Neuronal stem cell (in vitro differentiated cells): ENCODE data around the gene TTF1.
A peak's percentile ranks its signal among the peaks of the same experiment; 100 is the strongest.

Experiments used
- DNase-seq: peaks from one replicate; pipeline ENCODE4 v3.0.0-alpha.2; 2013; ENCODE audit warnings: low spot score
- H2AFZ ChIP-seq: one replicate; pipeline ENCODE4 v1.6.1; 2013; ENCODE audit warnings: mild to moderate bottlenecking, low read length, inconsistent platforms
- H2AK5ac ChIP-seq: 2 replicates; pipeline ENCODE4 v1.6.1; 2013; ENCODE audit warnings: low read depth, mild to moderate bottlenecking, inconsistent platforms, low read length, moderate library complexity, mixed read lengths
- H2BK120ac ChIP-seq: 2 replicates; pipeline ENCODE4 v1.6.1; 2013; ENCODE audit warnings: low read depth, mild to moderate bottlenecking, inconsistent platforms, low read length, moderate library complexity, mixed read lengths
- H2BK12ac ChIP-seq: one replicate; pipeline ENCODE4 v1.6.1; 2013; ENCODE audit warnings: low read length, inconsistent platforms
- H2BK15ac ChIP-seq: 2 replicates; pipeline ENCODE4 v1.6.1; 2013; ENCODE audit warnings: mild to moderate bottlenecking, low read length, inconsistent platforms, mixed read lengths
- H2BK5ac ChIP-seq: one replicate; pipeline ENCODE4 v1.6.1; 2013; ENCODE audit warnings: inconsistent platforms, mild to moderate bottlenecking, low read length, moderate library complexity
- H3K14ac ChIP-seq: one replicate; pipeline ENCODE4 v1.6.1; 2013; ENCODE audit warnings: low read length, inconsistent platforms
- H3K18ac ChIP-seq: 2 replicates; pipeline ENCODE4 v1.6.1; 2013; ENCODE audit warnings: low read length, inconsistent platforms
- H3K23ac ChIP-seq: 2 replicates; pipeline ENCODE4 v1.6.1; 2013; ENCODE audit warnings: low read depth, mild to moderate bottlenecking, mixed read lengths, low read length, inconsistent platforms; ENCODE audit not compliant: poor library complexity
- H3K27ac ChIP-seq: replicated peaks from 3 replicates; pipeline ENCODE4 v1.5.1; 2013; ENCODE audit warnings: low read length, inconsistent platforms
- H3K27me3 ChIP-seq, 3 experiments: 2 replicates each; pipeline ENCODE4 v1.6.1; 2013; ENCODE audit warnings: low read length in 3 of 3, mild to moderate bottlenecking in 2 of 3, inconsistent platforms in 1 of 3, low read depth in 1 of 3, mixed read lengths in 1 of 3, moderate library complexity in 1 of 3; ENCODE audit not compliant: control insufficient read depth in 3 of 3, insufficient read depth in 3 of 3
- H3K36me3 ChIP-seq, 2 donors: replicated peaks in 1 of 2; 2 replicates each; pipeline ENCODE4 v1.6.1; 2013; ENCODE audit warnings: low read length in 2 of 2; ENCODE audit not compliant: control insufficient read depth in 2 of 2, insufficient read depth in 2 of 2
- H3K4ac ChIP-seq: 2 replicates; pipeline ENCODE4 v1.6.1; 2013; ENCODE audit warnings: inconsistent platforms, mild to moderate bottlenecking, low read length, moderate library complexity
- H3K4me1 ChIP-seq, 2 donors: 1 replicate in 1 of 2; 2 replicates in 1 of 2; pipeline ENCODE4 v1.6.1; 2013; ENCODE audit warnings: low read length in 2 of 2, low read depth in 1 of 2; ENCODE audit not compliant: control insufficient read depth in 2 of 2, insufficient read depth in 1 of 2
- H3K4me2 ChIP-seq: one replicate; pipeline ENCODE4 v1.6.1; 2013; ENCODE audit warnings: mild to moderate bottlenecking, low read length, inconsistent platforms; ENCODE audit not compliant: insufficient read depth, poor library complexity, severe bottlenecking
- H3K4me3 ChIP-seq, 2 donors: 2 replicates each; pipeline ENCODE4 v1.5.1; 2013; ENCODE audit warnings: low read length in 2 of 2, mild to moderate bottlenecking in 2 of 2, inconsistent platforms in 1 of 2, moderate library complexity in 1 of 2
- H3K79me1 ChIP-seq: one replicate; pipeline ENCODE4 v1.6.1; 2013; ENCODE audit warnings: low read depth, mild to moderate bottlenecking, inconsistent platforms, low read length, moderate library complexity
- H3K9ac ChIP-seq: one replicate; pipeline ENCODE4 v1.6.1; 2013; ENCODE audit warnings: mild to moderate bottlenecking, low read depth, low read length, inconsistent platforms; ENCODE audit not compliant: poor library complexity
- H3K9me3 ChIP-seq, 2 donors: replicated peaks in 1 of 2; 2 replicates each; pipeline versions ENCODE3 to v1.6.1; 2013; ENCODE audit warnings: low read length in 2 of 2, mild to moderate bottlenecking in 2 of 2, inconsistent platforms in 1 of 2, low read depth in 1 of 2, mixed read lengths in 1 of 2, moderate library complexity in 1 of 2; ENCODE audit not compliant: control insufficient read depth in 2 of 2, insufficient read depth in 1 of 2
- H4K8ac ChIP-seq: one replicate; pipeline ENCODE4 v1.6.1; 2013; ENCODE audit warnings: low read depth, mild to moderate bottlenecking, inconsistent platforms, low read length, moderate library complexity
- H4K91ac ChIP-seq: one replicate; pipeline ENCODE4 v1.6.1; 2013; ENCODE audit warnings: low read length, low read depth, mild to moderate bottlenecking, inconsistent platforms; ENCODE audit not compliant: poor library complexity
- WGBS, 2 donors: extraction: QIAGEN DNeasy Blood & Tissue Kit; methylation state at CpG; one replicate each; pipeline ENCODE4 v1.1.7; 2013; ENCODE audit warnings: missing lambda C conversion rate in 2 of 2, mixed read lengths in 1 of 2; ENCODE audit not compliant: insufficient read length in 2 of 2, insufficient replicate concordance in 1 of 2; ENCODE audit errors: extremely low coverage in 2 of 2; 5-methylcytosine and 5-hydroxymethylcytosine counted together

The TTF1 gene

DNA sequence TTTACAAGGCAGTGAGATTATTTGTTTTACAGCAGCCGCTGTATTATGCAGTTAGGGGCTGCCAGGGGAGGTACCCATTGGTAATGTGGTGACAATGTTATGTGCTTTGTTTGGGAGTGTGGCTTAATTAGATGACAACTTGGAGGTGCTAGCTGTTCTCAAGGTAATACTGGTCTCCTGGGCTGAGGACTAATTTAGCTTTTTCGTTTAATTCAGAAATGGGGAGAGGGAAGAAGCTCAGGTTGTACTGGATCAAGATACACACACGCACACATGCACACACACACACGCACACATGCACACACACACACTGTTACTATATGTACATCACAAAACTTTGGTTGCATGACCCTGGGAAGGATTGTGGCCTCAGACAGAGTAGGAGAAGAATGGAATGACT is 41.3 kb upstream of the TTF1 start:
- Histone ChIP-seq H4K91ac (no peak overlapping the region), H3K79me1 (no peaks in the 10 kb centered on the region), H2BK5ac (no peak overlapping the region), H4K8ac (no peak overlapping the region), H3K4ac (no peak overlapping the region), H2AK5ac (no peak overlapping the region), H3K9me3 (no peaks in the 10 kb centered on the region), H3K36me3 (no peaks in the 10 kb centered on the region), H3K27ac (no peak overlapping the region), H3K23ac (no peak overlapping the region), H3K18ac (no peak overlapping the region), H3K4me2 (no peak overlapping the region), H2AFZ (no peak overlapping the region), H3K9ac (no peak overlapping the region), H2BK120ac (no peak overlapping the region), H2BK15ac (no peak overlapping the region), H2BK12ac (no peak overlapping the region), H3K14ac (no peak overlapping the region), H3K4me3 (no peak overlapping the region), H3K27me3 (peaks cover 0 to 17% (median 3%) of the 10 kb centered on the region in 3 experiments), H3K4me1 (peaks cover 0 to 2% of the 10 kb centered on the region in 2 donors)
- no CpG with 5 or more reads among the region's 4 CpGs for WGBS, 2 donors
- DNase-seq, result no peak

DNA sequence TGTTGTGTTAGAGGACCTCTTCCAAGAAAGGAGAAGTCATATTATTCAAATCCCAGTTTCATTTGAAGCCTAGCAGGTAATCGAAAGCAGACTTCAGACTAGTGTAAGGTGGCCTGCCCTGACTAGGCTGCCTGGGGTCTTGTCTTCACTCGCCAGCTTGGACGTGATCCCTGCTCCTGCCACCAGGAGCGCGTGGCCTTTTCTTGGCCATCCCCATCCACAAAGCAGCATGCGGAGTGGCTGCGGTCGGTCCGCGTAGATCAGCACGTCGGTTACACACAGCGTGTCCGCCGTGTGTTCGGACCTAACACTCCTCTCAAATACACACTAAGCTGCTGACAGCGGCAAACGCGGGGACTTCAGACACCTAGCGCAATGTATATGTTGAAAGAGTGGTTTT is 40.7 kb upstream of the TTF1 start:
- Histone ChIP-seq H3K27ac (no peak overlapping the region), H3K9ac (no peak overlapping the region), H2AK5ac (no peak overlapping the region), H3K4me2 (no peak overlapping the region), H3K27me3 (peaks cover 0 to 17% (median 3%) of the 10 kb centered on the region in 3 experiments), H3K18ac (peak overlapping the region; percentile 34), H4K91ac (no peak overlapping the region), H3K79me1 (no peaks in the 10 kb centered on the region), H2BK12ac (no peak overlapping the region), H3K4me3 (no peak overlapping the region), H2BK120ac (no peak overlapping the region), H3K14ac (no peak overlapping the region), H2BK15ac (no peak overlapping the region), H3K23ac (peak overlapping the region; percentile 32), H3K4ac (no peak overlapping the region), H3K36me3 (no peaks in the 10 kb centered on the region), H4K8ac (no peak overlapping the region), H2BK5ac (no peak overlapping the region), H3K4me1 (peaks cover 0 to 2% of the 10 kb centered on the region in 2 donors), H2AFZ (peak overlapping the region; percentile 45), H3K9me3 (no peaks in the 10 kb centered on the region)
- no CpG with 5 or more reads among the region's 20 CpGs for WGBS, 2 donors
- peak; percentile 44 for DNase-seq

DNA sequence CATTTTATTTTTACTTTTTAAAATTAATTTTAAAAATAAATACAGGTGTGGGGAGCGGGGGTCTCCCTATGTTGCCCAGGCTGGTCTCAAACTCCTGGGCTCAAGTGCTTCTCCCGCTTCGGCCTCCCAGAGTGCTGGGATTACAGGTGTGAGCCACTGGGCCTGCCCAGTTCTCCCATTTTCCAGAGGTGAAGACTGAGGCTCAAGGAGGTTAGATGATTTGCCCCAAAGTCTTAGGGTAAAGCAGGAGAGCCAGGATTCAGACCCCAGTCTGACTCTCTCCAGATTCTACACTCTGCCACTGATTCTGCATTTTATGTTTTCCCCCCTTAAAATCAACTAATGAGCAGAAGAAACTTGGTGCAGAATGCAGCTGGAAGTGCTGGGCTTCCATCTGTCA is 40.2 kb upstream of the TTF1 start:
- Histone ChIP-seq H3K9me3 (no peaks in the 10 kb centered on the region), H3K79me1 (no peaks in the 10 kb centered on the region), H2BK15ac (no peak overlapping the region), H2BK5ac (no peak overlapping the region), H3K23ac (no peak overlapping the region), H3K4me3 (no peak overlapping the region), H4K91ac (no peak overlapping the region), H3K14ac (no peak overlapping the region), H3K4ac (no peak overlapping the region), H3K27ac (no peak overlapping the region), H3K4me2 (no peak overlapping the region), H4K8ac (no peak overlapping the region), H3K4me1 (no peaks in the 10 kb centered on the region), H2BK120ac (no peak overlapping the region), H3K27me3 (peaks cover 0 to 21% (median 4%) of the 10 kb centered on the region in 3 experiments), H3K36me3 (no peaks in the 10 kb centered on the region), H2AK5ac (no peak overlapping the region), H3K9ac (no peak overlapping the region), H3K18ac (no peak overlapping the region), H2BK12ac (no peak overlapping the region), H2AFZ (peak overlapping the region; percentile 45)
- WGBS, 2 donors, result no CpG with 5 or more reads among the region's 3 CpGs
- no peak for DNase-seq

DNA sequence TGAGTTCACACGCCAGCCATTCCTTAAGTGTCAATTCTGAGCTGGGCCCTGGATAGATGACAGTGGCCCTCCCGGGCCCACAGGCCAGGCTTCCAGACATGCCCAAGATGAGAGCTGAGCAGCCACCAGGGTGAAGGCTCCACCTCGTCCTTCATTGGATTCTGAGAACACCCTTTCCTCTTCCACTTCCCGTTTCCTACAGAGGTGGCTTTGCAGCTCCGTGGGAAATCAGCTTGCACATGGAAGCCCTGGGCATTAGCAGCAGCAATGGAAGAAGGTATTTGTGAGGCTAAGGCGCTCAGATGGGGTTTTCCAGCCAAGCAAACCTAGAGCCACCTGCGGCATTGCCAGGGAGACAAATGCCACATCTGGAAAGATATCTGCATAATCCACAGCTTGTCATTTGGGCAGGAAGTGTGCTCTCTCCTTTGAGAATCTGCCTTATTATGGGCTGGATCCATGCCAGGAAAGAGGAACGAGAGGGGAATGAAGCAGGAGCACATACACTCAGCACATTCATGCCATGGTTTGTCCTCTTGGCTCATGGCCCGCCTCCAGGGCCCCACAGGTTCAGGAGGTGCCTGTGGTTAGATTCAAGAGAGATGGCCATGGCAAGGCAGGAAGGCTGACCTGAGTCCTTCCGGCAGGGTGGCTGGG is 37.4 kb upstream of the TTF1 start:
- Histone ChIP-seq H2AFZ (no peak overlapping the region), H3K36me3 (no peaks in the 10 kb centered on the region), H4K8ac (no peak overlapping the region), H2BK5ac (no peak overlapping the region), H3K14ac (no peak overlapping the region), H3K27me3 (peaks cover 0 to 32% (median 5%) of the 10 kb centered on the region in 3 experiments), H3K79me1 (no peaks in the 10 kb centered on the region), H3K9me3 (no peaks in the 10 kb centered on the region), H3K4me3 (no peak overlapping the region), H2BK12ac (no peak overlapping the region), H3K4me1 (peaks cover 4 to 8% of the 10 kb centered on the region in 2 donors), H3K27ac (no peak overlapping the region), H2BK120ac (no peak overlapping the region), H4K91ac (no peak overlapping the region), H3K9ac (no peak overlapping the region), H3K4ac (no peak overlapping the region), H3K4me2 (no peak overlapping the region), H3K18ac (no peak overlapping the region), H2AK5ac (no peak overlapping the region), H2BK15ac (no peak overlapping the region), H3K23ac (no peak overlapping the region)
- no peak for DNase-seq
- no CpG with 5 or more reads among the region's 10 CpGs for WGBS, 2 donors
